B cell (primary cell): ENCODE measurements around the gene DDX10. TPM values are rescaled to one million over a fixed set of nuclear protein-coding genes. Genes with fewer than 3 reads are reported as not detected.

Experiments used
- ATAC-seq: fragments of 200-7000 bp; cut with Tn5 transposase; one replicate; pipeline ENCODE4 v1.10.0; 2021; ENCODE audit warnings: low read depth, mild to moderate bottlenecking, moderate number of reproducible peaks, moderate library complexity
- CTCF ChIA-PET: fragments of 350-600 bp; sonication (Branson Sonifier 250); formaldehyde crosslinking; loops from one replicate; lab custom pipeline; 2021; ENCODE audit warnings: antibody characterized with exemption, inconsistent platforms; lab: Charles Lee
- POLR2A ChIA-PET: fragments of 350-600 bp; sonication (Branson Sonifier 250); formaldehyde crosslinking; loops from one replicate; lab custom pipeline; 2021; ENCODE audit warnings: antibody characterized with exemption; lab: Charles Lee
- DNase-seq: peaks from one replicate; pipeline ENCODE4 v3.0.0; 2013
- H2AFZ ChIP-seq: 2 replicates; pipeline ENCODE4 v1.6.1; 2012; ENCODE audit warnings: mild to moderate bottlenecking, low read depth, low read length; ENCODE audit not compliant: insufficient read depth, poor library complexity, severe bottlenecking
- H3K27ac ChIP-seq, 2 donors: 1 replicate in 1 of 2; 2 replicates in 1 of 2; pipeline ENCODE4 v1.5.1; 2012 to 2013; ENCODE audit warnings: low read length in 2 of 2, mild to moderate bottlenecking in 2 of 2, moderate library complexity in 1 of 2
- H3K27me3 ChIP-seq, 4 experiments: fragments of 200-600 bp in 1 of 4; sonication (generic) in 1 of 4; replicated peaks in 1 of 4; 1 replicate in 2 of 4; 2 replicates in 2 of 4; pipeline versions ENCODE4 v1.6.1 to v1.7.0; 2013 to 2016; ENCODE audit warnings: low read length in 3 of 4, mild to moderate bottlenecking in 2 of 4, mixed read lengths in 1 of 4, moderate library complexity in 1 of 4; ENCODE audit not compliant: insufficient read depth in 4 of 4, control insufficient read depth in 3 of 4; ENCODE audit errors: control extremely low read depth in 1 of 4
- H3K36me3 ChIP-seq, 2 experiments: replicated peaks in 1 of 2; 1 replicate in 1 of 2; 2 replicates in 1 of 2; pipeline versions ENCODE4 v1.6.1 to v1.7.1; 2013; ENCODE audit warnings: low read length in 1 of 2; ENCODE audit not compliant: insufficient read depth in 2 of 2, control insufficient read depth in 1 of 2; ENCODE audit errors: control extremely low read depth in 1 of 2, extremely low read depth in 1 of 2
- H3K4me1 ChIP-seq, 2 donors: fragments of 200-600 bp in 1 of 2; sonication (generic) in 1 of 2; 1 replicate in 1 of 2; 2 replicates in 1 of 2; pipeline versions ENCODE4 v1.5.1 to v1.6.1; 2013 to 2017; ENCODE audit warnings: low read length in 2 of 2; ENCODE audit not compliant: control insufficient read depth in 2 of 2, insufficient read depth in 2 of 2
- H3K4me2 ChIP-seq: replicated peaks from 2 replicates; pipeline ENCODE3; 2012; ENCODE audit warnings: mild to moderate bottlenecking, low read depth, low read length; ENCODE audit not compliant: poor library complexity, severe bottlenecking
- H3K4me3 ChIP-seq, 5 experiments: fragments of 200-600 bp in 1 of 5; sonication (generic) in 1 of 5; 1 replicate in 3 of 5; 2 replicates in 2 of 5; pipeline versions ENCODE4 v1.5.1 to v1.7.0; 2011 to 2016; ENCODE audit warnings: low read length in 4 of 5, mild to moderate bottlenecking in 4 of 5, low read depth in 2 of 5, control low read depth in 1 of 5, moderate library complexity in 1 of 5; ENCODE audit not compliant: insufficient read depth in 1 of 5; ENCODE audit errors: control extremely low read depth in 1 of 5, extremely low read depth in 1 of 5
- H3K79me2 ChIP-seq: fragments of 200-600 bp; sonication (generic); one replicate; pipeline ENCODE4 v1.6.0; 2016; ENCODE audit warnings: low read length; ENCODE audit not compliant: control insufficient read depth, insufficient read depth
- H3K9ac ChIP-seq: fragments of 200-600 bp; sonication (generic); 2 replicates; pipeline ENCODE4 v1.6.1; 2017; ENCODE audit warnings: mild to moderate bottlenecking, low read length, moderate library complexity
- H3K9me3 ChIP-seq, 3 donors: one replicate each; pipeline versions ENCODE4 v1.6.1 to v1.7.1; 2013; ENCODE audit warnings: low read length in 2 of 3; ENCODE audit not compliant: control insufficient read depth in 2 of 3, insufficient read depth in 1 of 3; ENCODE audit errors: control extremely low read depth in 1 of 3
- H4K20me1 ChIP-seq: 2 replicates; pipeline ENCODE4 v1.6.0; 2012; ENCODE audit warnings: mild to moderate bottlenecking, low read length; ENCODE audit not compliant: insufficient read depth, control insufficient read depth, poor library complexity, severe bottlenecking
- H3K27ac Mint-ChIP-seq: one replicate; pipeline ENCODE4 v1.8.0; 2021; ENCODE audit warnings: mixed read lengths
- H3K27me3 Mint-ChIP-seq: one replicate; pipeline ENCODE4 v1.8.0; 2021; ENCODE audit warnings: mixed read lengths
- H3K4me1 Mint-ChIP-seq: one replicate; pipeline ENCODE4 v1.8.0; 2021; ENCODE audit warnings: mixed read lengths
- H3K4me3 Mint-ChIP-seq: one replicate; pipeline ENCODE4 v1.8.0; 2021; ENCODE audit warnings: mixed read lengths
- H3K9me3 Mint-ChIP-seq: one replicate; pipeline ENCODE4 v1.8.0; 2022; ENCODE audit warnings: mixed read lengths; ENCODE audit not compliant: insufficient read depth
- CTCF ChIP-seq: fragments of 200-600 bp; IDR thresholded peaks from one replicate; pipeline ENCODE4 v1.8.0; 2022; ENCODE audit warnings: antibody characterized with exemption, mild to moderate bottlenecking
- EZH2 ChIP-seq: IDR thresholded peaks from 2 replicates; pipeline ENCODE4 v1.6.1; 2012; ENCODE audit warnings: borderline replicate concordance, low read depth, mild to moderate bottlenecking, moderate library complexity, low read length; ENCODE audit not compliant: insufficient read depth, poor library complexity, severe bottlenecking
- WGBS: methylation state at CpG from one replicate; pipeline ENCODE4 v1.1.5; 2013; ENCODE audit warnings: missing lambda C conversion rate; ENCODE audit not compliant: insufficient coverage; 5-methylcytosine and 5-hydroxymethylcytosine counted together
- intact Hi-C: fragments of 100-400 bp; cut with micrococcal nuclease; formaldehyde crosslinking; loops from one replicate; pipeline ENCODE4 v1.10.0; 2022
- polyA plus RNA-seq: library from polyadenylated mRNA; depleted of rRNA; stranded (reverse); fragments of >200 nt; gene quantifications from 2 replicates; pipeline ENCODE4 v1.2.3, GENCODE V29; 2012
- total RNA-seq, 2 donors: library from RNA; stranded (reverse); fragments of 120-200 nt in 1 of 2; gene quantifications; 1 replicate in 1 of 2; 2 replicates in 1 of 2; pipeline versions ENCODE4 v1.2.3 to v1.2.4, GENCODE V29; 2013 to 2022

Gene DDX10
- total and polyA plus RNA-seq, 2 donors (not counting 1 experiment from before 2014, with no cell fraction given), result 15.6 to 30.6 TPM

- POLR2A ChIA-PET, result no interaction called here
- H3K9me3 ChIP-seq, result no peaks in the 10 kb centered on the region
- Mint-ChIP-seq H3K4me1 (no peaks in the 10 kb centered on the region), H3K9me3 (no peaks in the 10 kb centered on the region), H3K27me3 (peaks cover 53% of the 10 kb centered on the region), H3K27ac (no peak overlapping the region), H3K4me3 (no peak overlapping the region)
- H3K9ac ChIP-seq, result no peak overlapping the region
- CTCF ChIA-PET, result no interaction called here
- no peak overlapping the region for H3K4me2 ChIP-seq
- DNase-seq, result no peak
- H3K79me2 ChIP-seq, result no peaks in the 10 kb centered on the region
- H3K4me1 ChIP-seq, result no peaks in the 10 kb centered on the region
- no peak overlapping the region for H3K4me3 ChIP-seq
- WGBS, result 100% methylated on average over 1 of the region's 2 CpGs
- H3K27ac ChIP-seq, result no peak overlapping the region
- peaks cover 0 to 7% (median 0%) of the 10 kb centered on the region in 4 experiments for H3K27me3 ChIP-seq
- no peak for ATAC-seq
- TF ChIP-seq EZH2 (no peak), CTCF (no peak)
- intact Hi-C loops, result no loop called here
- H2AFZ ChIP-seq, result no peak overlapping the region
- no peaks in the 10 kb centered on the region for H3K36me3 ChIP-seq
- no peaks in the 10 kb centered on the region for H4K20me1 ChIP-seq
Measured at GRCh38 chr11:108620958-108621772, 43.7 kb upstream of the DDX10 start.

DNA sequence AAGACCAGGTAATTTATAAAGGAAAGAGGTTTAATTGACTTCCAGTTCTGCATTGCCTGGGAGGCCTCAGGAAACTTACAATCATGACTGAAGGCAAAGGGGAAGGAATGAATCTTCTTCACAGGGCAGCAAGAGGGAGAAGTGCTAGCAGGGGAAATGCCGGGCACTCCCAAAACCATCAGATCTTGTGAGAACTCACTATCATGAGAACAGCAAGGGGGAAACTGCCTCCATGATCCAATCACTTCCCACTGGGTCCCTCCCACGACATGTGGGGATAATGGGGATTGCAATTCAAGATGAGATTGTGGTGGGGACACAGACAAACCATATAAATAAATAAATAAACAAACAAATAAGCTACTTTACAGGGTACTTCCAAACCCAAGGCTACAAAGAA lies 42.5 kb upstream of the DDX10 start:
- H3K79me2 ChIP-seq, result no peaks in the 10 kb centered on the region
- peaks cover 0 to 7% (median 0%) of the 10 kb centered on the region in 4 experiments for H3K27me3 ChIP-seq
- CTCF ChIA-PET, result no interaction called here
- H2AFZ ChIP-seq, result no peak overlapping the region
- DNase-seq (no peak), ATAC-seq (no peak)
- no peaks in the 10 kb centered on the region for H3K9me3 ChIP-seq
- TF ChIP-seq EZH2, result no peak
- no peak for TF ChIP-seq CTCF
- H3K4me2 ChIP-seq, result no peak overlapping the region
- no peaks in the 10 kb centered on the region for H3K36me3 ChIP-seq
- H3K27ac ChIP-seq, result no peak overlapping the region
- no peak overlapping the region for H3K4me3 ChIP-seq
- no peaks in the 10 kb centered on the region for H3K4me1 ChIP-seq
- no peaks in the 10 kb centered on the region for H3K4me1 Mint-ChIP-seq
- no peaks in the 10 kb centered on the region for H3K9me3 Mint-ChIP-seq
- H3K27ac Mint-ChIP-seq, result no peak overlapping the region
- H3K4me3 Mint-ChIP-seq, result no peak overlapping the region
- H3K27me3 Mint-ChIP-seq, result peaks cover 44% of the 10 kb centered on the region
- intact Hi-C loops, result no loop called here
- H4K20me1 ChIP-seq, result no peaks in the 10 kb centered on the region
- H3K9ac ChIP-seq, result no peak overlapping the region
- WGBS, result 100% methylated on average over 1 of the region's 2 CpGs
- POLR2A ChIA-PET, result no interaction called here
